ENCODE data around the gene BAHCC1. TPM values are rescaled to one million over a fixed set of nuclear protein-coding genes. Genes with fewer than 3 reads are reported as not detected.
"Not testable (repeated sequence)": the region's sequence is repeated elsewhere in the genome, so short reads cannot be mapped to it uniquely, and the experiment has no call there.

BAHCC1 gene
- polyA plus RNA-seq, 1 experiment: 3.1 TPM

DNA sequence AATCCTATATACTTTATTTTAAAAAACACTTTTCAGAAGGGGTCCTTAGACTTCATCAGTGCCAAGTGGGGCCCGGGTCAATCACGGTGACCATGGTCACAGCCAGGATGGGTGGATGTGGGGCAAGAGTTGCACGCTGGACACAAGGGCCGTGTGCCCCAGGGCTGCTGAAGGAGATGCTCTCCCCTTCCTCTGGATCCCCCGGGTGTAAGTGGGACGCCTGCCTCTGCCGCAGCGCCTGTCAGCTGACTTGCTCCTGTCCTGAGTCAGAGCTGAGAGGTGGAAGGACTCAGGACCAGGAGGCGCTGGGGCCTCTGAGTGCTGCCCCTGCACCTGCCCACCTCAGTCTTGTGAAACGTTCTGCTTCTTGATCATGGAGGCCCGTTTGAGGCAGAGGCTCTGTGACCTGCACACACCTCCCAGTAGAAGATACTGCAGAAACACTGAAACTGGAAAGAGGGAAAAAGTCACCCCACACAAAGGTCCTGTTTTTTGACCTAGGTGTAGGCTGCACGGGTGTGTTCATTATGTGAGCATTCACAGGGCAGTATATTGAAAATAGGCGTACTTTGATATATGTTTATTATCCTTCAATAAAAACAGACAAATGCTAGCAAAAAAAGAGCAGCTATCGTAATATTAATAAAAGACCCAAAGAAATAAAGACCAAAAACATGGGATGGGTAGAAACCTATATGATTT lies 40.9 kb upstream of the BAHCC1 start:
- TF ChIP-seq, protein P1, sequence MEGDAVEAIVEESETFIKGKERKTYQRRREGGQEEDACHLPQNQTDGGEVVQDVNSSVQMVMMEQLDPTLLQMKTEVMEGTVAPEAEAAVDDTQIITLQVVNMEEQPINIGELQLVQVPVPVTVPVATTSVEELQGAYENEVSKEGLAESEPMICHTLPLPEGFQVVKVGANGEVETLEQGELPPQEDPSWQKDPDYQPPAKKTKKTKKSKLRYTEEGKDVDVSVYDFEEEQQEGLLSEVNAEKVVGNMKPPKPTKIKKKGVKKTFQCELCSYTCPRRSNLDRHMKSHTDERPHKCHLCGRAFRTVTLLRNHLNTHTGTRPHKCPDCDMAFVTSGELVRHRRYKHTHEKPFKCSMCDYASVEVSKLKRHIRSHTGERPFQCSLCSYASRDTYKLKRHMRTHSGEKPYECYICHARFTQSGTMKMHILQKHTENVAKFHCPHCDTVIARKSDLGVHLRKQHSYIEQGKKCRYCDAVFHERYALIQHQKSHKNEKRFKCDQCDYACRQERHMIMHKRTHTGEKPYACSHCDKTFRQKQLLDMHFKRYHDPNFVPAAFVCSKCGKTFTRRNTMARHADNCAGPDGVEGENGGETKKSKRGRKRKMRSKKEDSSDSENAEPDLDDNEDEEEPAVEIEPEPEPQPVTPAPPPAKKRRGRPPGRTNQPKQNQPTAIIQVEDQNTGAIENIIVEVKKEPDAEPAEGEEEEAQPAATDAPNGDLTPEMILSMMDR (IDR thresholded peaks at IDR 0.05; ENCODE audit: insufficient read depth, low read depth, low read length): no peak
- no peak overlapping the region for H3K4me3 ChIP-seq (ENCODE audit: low read depth, low read length)
- DNase-seq (ENCODE audit: low read depth): no peak
- H3K36me3 ChIP-seq (ENCODE audit: control insufficient read depth, insufficient read depth, low read length): no peaks in the 10 kb centered on the region
- POLR2A ChIA-PET: no interaction called here
- CTCF ChIA-PET: interaction anchor here (1.1 kb wide), 1 partner anchor 17 kb away, joined by 3 read pairs; no protein-coding TSS in a partner anchor
- H3K27me3 ChIP-seq (ENCODE audit: control insufficient read depth, insufficient read depth, low read length): peaks cover 4% of the 10 kb centered on the region; the same call in 1 of the 2 replicates

DNA sequence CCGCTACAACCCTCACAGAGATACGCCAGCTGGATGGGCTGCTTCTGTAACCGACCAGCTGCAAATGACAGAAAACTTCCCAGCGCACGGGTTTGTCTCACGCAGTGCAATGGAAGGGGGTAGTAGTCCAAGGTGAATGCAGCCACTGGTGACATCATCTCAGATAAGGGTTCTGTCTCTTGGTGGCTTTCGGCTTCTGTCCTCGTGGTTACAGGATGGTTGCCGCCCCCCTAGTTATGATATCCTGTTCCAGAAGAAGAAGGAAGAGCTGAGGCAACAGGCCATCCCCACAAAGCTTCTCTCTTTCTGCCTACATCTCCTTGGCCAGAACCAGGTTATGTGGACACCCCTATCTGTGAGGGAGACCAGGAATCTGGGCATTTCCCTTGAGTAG lies 40.3 kb upstream of the BAHCC1 start:
- ChIA-PET POLR2A (no interaction called here), CTCF (interaction anchor here (1.1 kb wide), 1 partner anchor 17 kb away, joined by 3 read pairs; no protein-coding TSS in a partner anchor)
- no peak for DNase-seq (ENCODE audit: low read depth)
- TF ChIP-seq, protein P1 (IDR thresholded peaks at IDR 0.05; ENCODE audit: insufficient read depth, low read depth, low read length): no peak
- Histone ChIP-seq H3K36me3 (ENCODE audit: control insufficient read depth, insufficient read depth, low read length) (no peaks in the 10 kb centered on the region), H3K4me3 (ENCODE audit: low read depth, low read length) (no peak overlapping the region), H3K27me3 (ENCODE audit: control insufficient read depth, insufficient read depth, low read length) (peaks cover 4% of the 10 kb centered on the region; the same call in 1 of the 2 replicates)

DNA sequence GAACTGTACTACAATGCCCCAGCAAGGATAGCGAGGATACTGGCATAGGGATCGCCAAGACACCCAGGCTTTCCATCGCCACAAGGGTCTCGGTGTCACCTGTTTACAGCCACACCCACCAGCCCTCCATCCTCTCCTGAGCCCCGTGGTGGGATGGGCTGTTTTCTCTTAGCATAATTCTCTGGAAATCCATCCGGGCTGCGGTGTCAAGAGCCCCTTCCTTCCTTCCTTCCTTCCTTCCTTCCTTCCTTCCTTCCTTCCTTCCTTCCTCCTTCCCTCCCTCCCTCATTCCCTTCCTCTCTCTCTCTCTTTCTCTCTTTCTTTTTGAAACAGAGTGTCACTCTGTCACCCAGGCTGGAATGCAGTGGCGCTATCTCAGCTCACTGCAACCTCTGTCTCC lies 36.0 kb upstream of the BAHCC1 start:
- Histone ChIP-seq H3K27me3 (ENCODE audit: control insufficient read depth, insufficient read depth, low read length) (peaks cover 5% of the 10 kb centered on the region), H3K36me3 (ENCODE audit: control insufficient read depth, insufficient read depth, low read length) (no peaks in the 10 kb centered on the region), H3K4me3 (ENCODE audit: low read depth, low read length) (no peak overlapping the region)
- DNase-seq (ENCODE audit: low read depth): no peak
- POLR2A ChIA-PET: no interaction called here
- CTCF ChIA-PET: no interaction called here
- TF ChIP-seq, protein P1 (IDR thresholded peaks at IDR 0.05; ENCODE audit: insufficient read depth, low read depth, low read length): no peak

DNA sequence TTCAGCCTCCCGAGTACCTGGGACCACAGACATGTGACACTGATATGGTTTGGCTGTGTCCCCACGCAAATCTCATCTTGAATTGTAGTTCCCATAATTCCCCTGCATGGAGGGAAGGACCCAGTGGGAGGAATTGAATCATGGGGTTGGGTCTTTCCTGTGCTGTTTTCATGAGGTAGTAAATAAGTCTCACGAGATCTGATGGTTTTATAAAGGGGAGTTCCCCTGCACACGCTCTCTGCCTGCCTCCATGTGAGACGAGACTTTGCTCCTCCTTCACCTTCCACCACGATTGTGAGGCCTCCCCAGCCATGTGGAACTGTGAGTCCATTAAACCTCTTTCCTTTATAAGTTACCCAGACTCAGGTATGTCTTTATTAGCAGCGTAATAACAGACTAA lies 33.3 kb upstream of the BAHCC1 start:
- H3K4me3 ChIP-seq (ENCODE audit: low read depth, low read length); H3K36me3 ChIP-seq (ENCODE audit: control insufficient read depth, insufficient read depth, low read length); CTCF ChIA-PET; DNase-seq (ENCODE audit: low read depth); H3K27me3 ChIP-seq (ENCODE audit: control insufficient read depth, insufficient read depth, low read length); POLR2A ChIA-PET: not testable (repeated sequence)

DNA sequence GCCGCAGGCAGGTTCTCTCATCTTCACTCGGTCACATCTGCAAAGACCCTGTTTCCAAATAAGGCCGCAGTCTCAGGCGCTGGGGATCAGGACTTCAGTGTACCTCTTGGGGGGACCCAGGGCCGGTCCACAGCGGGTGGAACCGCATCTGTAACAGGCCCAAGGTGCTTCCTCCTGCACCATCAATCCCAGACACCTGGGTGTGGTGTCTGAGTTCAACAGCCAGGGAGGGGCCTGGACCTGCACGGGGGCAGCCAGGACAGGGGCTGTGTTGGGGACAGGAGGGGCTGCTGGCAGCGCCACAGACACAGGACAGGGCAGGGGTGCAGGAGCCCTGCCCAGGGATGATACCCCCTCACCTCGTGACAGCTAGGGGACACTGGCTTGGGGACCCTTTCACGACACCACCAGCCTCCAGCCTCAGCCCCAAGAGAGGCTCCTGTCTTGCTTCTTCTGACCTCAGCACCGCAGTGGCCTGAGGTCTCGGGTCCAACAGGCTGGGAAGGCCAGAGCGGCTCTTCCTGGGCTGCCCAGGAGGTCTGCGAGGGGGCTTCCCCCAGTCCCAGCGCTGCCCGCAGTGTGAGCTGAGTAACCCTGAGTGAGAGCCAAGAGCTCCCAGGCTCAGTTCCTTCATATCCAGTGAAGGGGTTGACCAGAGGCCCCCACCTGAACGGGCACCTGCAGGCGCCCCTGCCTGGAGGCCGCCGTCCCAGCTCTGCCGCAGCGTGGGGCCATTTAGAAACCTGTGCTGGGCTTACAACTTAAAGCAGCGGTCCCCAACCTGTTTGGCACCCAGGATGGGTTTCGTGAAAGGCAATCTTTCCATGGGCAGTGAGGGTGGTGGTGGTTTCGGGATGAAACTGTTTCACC lies 30.7 kb upstream of the BAHCC1 start:
- DNase-seq (ENCODE audit: low read depth): no peak
- TF ChIP-seq, protein P1 (IDR thresholded peaks at IDR 0.05; ENCODE audit: insufficient read depth, low read depth, low read length): no peak
- CTCF ChIA-PET: no interaction called here
- H3K36me3 ChIP-seq (ENCODE audit: control insufficient read depth, insufficient read depth, low read length): no peaks in the 10 kb centered on the region
- H3K4me3 ChIP-seq (ENCODE audit: low read depth, low read length): no peak overlapping the region
- H3K27me3 ChIP-seq (ENCODE audit: control insufficient read depth, insufficient read depth, low read length): peaks cover 2% of the 10 kb centered on the region
- POLR2A ChIA-PET: no interaction called here

Data from BJ (cell line).